ENCODE results near the gene EHF.
"Not testable (repeated sequence)": the region's sequence is repeated elsewhere in the genome, so short reads cannot be mapped to it uniquely, and the experiment has no call there.

EHF gene

GRCh38 chr11:34671946-34672345, 51.1 kb downstream of the EHF start:
- DNase-seq = no peak

- no peak for DNase-seq
Measured at GRCh38 chr11:34674038-34674437, 53.1 kb downstream of the EHF start.

- no peak for DNase-seq
Measured at GRCh38 chr11:34676227-34676626, 55.3 kb downstream of the EHF start.

GRCh38 chr11:34679681-34680080, 58.8 kb downstream of the EHF start:
- no peak for DNase-seq

- peak; percentile 21 for DNase-seq
Measured at GRCh38 chr11:34680206-34680605, 59.3 kb downstream of the EHF start.

- peak; percentile 83 for DNase-seq
Measured at GRCh38 chr11:34680918-34681586, 60.2 kb downstream of the EHF start.

- DNase-seq = peak; percentile 52
Measured at GRCh38 chr11:34682825-34683224, 61.9 kb downstream of the EHF start.

- no peak for DNase-seq
Measured at GRCh38 chr11:34683396-34683795, 62.5 kb downstream of the EHF start.

- no peak for DNase-seq
Measured at GRCh38 chr11:34685864-34686263, 65.0 kb downstream of the EHF start.

GRCh38 chr11:34692299-34692698, 71.4 kb downstream of the EHF start:
- not testable (repeated sequence) for DNase-seq

- DNase-seq = no peak
Measured at GRCh38 chr11:34696862-34697261, 76.0 kb downstream of the EHF start.

GRCh38 chr11:34706709-34707461, 86.0 kb downstream of the EHF start:
- DNase-seq = no peak

- DNase-seq = no peak
Measured at GRCh38 chr11:34707462-34707840, 86.6 kb downstream of the EHF start.

Measured in HCEC 1CT (cell line).